GM12891 (cell line): Measurements from ENCODE around the gene LRRIQ1.

Experiments used
- PAX5 ChIP-seq: IDR thresholded peaks from 2 replicates; pipeline ENCODE4 v1.6.1; 2011; ENCODE audit warnings: low read length, moderate library complexity, mild to moderate bottlenecking; ENCODE audit not compliant: insufficient read depth, severe bottlenecking
- POLR2A ChIP-seq: IDR thresholded peaks from 2 replicates; pipeline ENCODE4 v1.6.1; 2011; ENCODE audit warnings: low read depth, low read length, control low read depth
- POLR2AphosphoS5 ChIP-seq: IDR thresholded peaks from 2 replicates; pipeline ENCODE4 v1.6.1; 2011; ENCODE audit warnings: low read depth, low read length, control low read depth
- TAF1 ChIP-seq: IDR thresholded peaks from 2 replicates; pipeline ENCODE4 v1.6.1; 2011; ENCODE audit warnings: low read depth, low read length, control low read depth

DNA sequence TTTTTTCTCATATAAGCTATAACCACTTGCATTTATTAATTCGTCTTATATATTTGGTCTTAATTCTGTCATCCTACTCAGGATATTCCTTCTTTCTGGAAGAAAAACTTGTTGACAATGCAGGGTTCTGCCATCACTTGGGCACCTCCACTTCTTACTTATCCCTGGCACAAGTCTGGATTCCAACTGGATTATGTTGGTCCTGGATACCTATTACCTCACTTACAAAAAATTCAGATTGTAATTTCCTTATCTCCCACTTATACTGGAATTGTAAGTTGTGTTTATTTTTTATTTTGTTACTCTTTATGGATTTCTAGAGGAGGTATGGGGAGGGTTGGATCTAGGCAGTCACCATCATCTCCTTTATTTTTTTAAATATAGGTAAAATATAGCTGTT lies 36.7 kb downstream of the LRRIQ1 start:
- TF ChIP-seq POLR2A: no peak
- TF ChIP-seq POLR2AphosphoS5: no peak
- TF ChIP-seq TAF1: no peak
- no peak for TF ChIP-seq PAX5
